CD4-positive, alpha-beta T cell (primary cell): ENCODE measurements around the gene BIK. TPM values are rescaled to one million over a fixed set of nuclear protein-coding genes. Genes with fewer than 3 reads are reported as not detected.
A peak's percentile ranks its signal among the peaks of the same experiment; 100 is the strongest.

Experiments
- ATAC-seq: fragments of 200-7000 bp; cut with Tn5 transposase; one replicate; pipeline ENCODE4 v1.10.0; 2022; ENCODE audit warnings: mild to moderate bottlenecking; ENCODE audit not compliant: poor library complexity
- CTCF ChIA-PET: fragments of 350-600 bp; sonication (Branson Sonifier 250); formaldehyde crosslinking; loops from one replicate; lab custom pipeline; 2021; ENCODE audit warnings: antibody characterized with exemption, inconsistent platforms; lab: Charles Lee
- POLR2A ChIA-PET: fragments of 350-600 bp; sonication (Branson Sonifier 250); formaldehyde crosslinking; loops from one replicate; lab custom pipeline; 2021; ENCODE audit warnings: antibody characterized with exemption, inconsistent platforms; lab: Charles Lee
- DNase-seq, 14 experiments: peaks; one replicate each; pipeline ENCODE4 v3.0.0-alpha.2; 2013 to 2020; ENCODE audit warnings: mixed read lengths in 2 of 14
- H3K27ac ChIP-seq, 2 donors: one replicate each; pipeline versions ENCODE4 v1.5.1 to v1.7.0; 2013; ENCODE audit warnings: low read length in 2 of 2, low read depth in 1 of 2, mild to moderate bottlenecking in 1 of 2
- H3K27me3 ChIP-seq, 2 experiments: 1 replicate in 1 of 2; 2 replicates in 1 of 2; pipeline versions ENCODE4 v1.6.1 to v1.7.0; 2013; ENCODE audit warnings: low read length in 2 of 2, control low read depth in 1 of 2, mild to moderate bottlenecking in 1 of 2, moderate library complexity in 1 of 2; ENCODE audit not compliant: insufficient read depth in 2 of 2, control insufficient read depth in 1 of 2
- H3K36me3 ChIP-seq: one replicate; pipeline ENCODE4 v1.6.1; 2013; ENCODE audit warnings: low read length, control low read depth; ENCODE audit not compliant: insufficient read depth
- H3K4me1 ChIP-seq: one replicate; pipeline ENCODE4 v1.6.1; 2013; ENCODE audit warnings: low read length, control low read depth; ENCODE audit not compliant: insufficient read depth
- H3K4me3 ChIP-seq: one replicate; pipeline ENCODE4 v1.5.1; 2013; ENCODE audit warnings: mild to moderate bottlenecking, low read length, moderate library complexity
- H3K9me3 ChIP-seq, 2 experiments: 1 replicate in 1 of 2; 2 replicates in 1 of 2; pipeline versions ENCODE4 v1.6.1 to v1.7.0; 2013; ENCODE audit warnings: low read length in 2 of 2, mild to moderate bottlenecking in 2 of 2, control low read depth in 1 of 2, moderate library complexity in 1 of 2; ENCODE audit not compliant: control insufficient read depth in 1 of 2, insufficient read depth in 1 of 2
- H3K27ac Mint-ChIP-seq: one replicate; pipeline ENCODE4 v1.8.0; 2020; ENCODE audit warnings: mixed read lengths
- H3K27me3 Mint-ChIP-seq: one replicate; pipeline ENCODE4 v1.8.0; 2021; ENCODE audit warnings: mixed read lengths
- H3K36me3 Mint-ChIP-seq: one replicate; pipeline ENCODE4 v1.8.0; 2021; ENCODE audit warnings: low read depth, mixed read lengths
- H3K4me1 Mint-ChIP-seq: one replicate; pipeline ENCODE4 v1.8.0; 2021; ENCODE audit warnings: low read depth, mixed read lengths
- H3K4me3 Mint-ChIP-seq: one replicate; pipeline ENCODE4 v1.8.0; 2020; ENCODE audit warnings: mild to moderate bottlenecking, mixed read lengths
- H3K9me3 Mint-ChIP-seq: one replicate; pipeline ENCODE4 v1.8.0; 2020; ENCODE audit warnings: mixed read lengths
- CTCF ChIP-seq: fragments of 200-600 bp; IDR thresholded peaks from one replicate; pipeline ENCODE4 v1.8.0; 2022; ENCODE audit warnings: antibody characterized with exemption, mild to moderate bottlenecking
- intact Hi-C, 2 experiments: fragments of 100-400 bp; cut with DNase I in 1 of 2; cut with micrococcal nuclease in 1 of 2; formaldehyde crosslinking; loops; one replicate each; pipeline versions ENCODE4 v1.15.1 to v1.9.0; 2023 to 2025; cut with DNase I, micrococcal nuclease
- polyA plus RNA-seq, 2 donors: library from polyadenylated mRNA; unstranded; fragments of 120-200 nt; gene quantifications; one replicate each; pipeline ENCODE4 v1.2.1, GENCODE V29; 2013
- total RNA-seq, 174 experiments: library from RNA in 2 of 174; stranded (reverse) in 2 of 174; gene quantifications; one replicate each; pipeline ENCODE4 v1.2.3 and lab custom pipeline; 2021 to 2026

BIK gene
- total RNA-seq = 1 to 10 TPM; 1.6 to 2.1 TPM
- polyA plus RNA-seq (2013, experiment 1 of 2) = 3.1 TPM
- 2.7 TPM for polyA plus RNA-seq (2013, experiment 2 of 2)
- 0.49 to 7.2 (median 2.1) reads per million in 172 experiments for total RNA-seq (lab: John Stamatoyannopoulos, UW)

- H3K4me3 Mint-ChIP-seq = peak within 1 kb of the TSS; percentile 87
- H3K4me1 Mint-ChIP-seq = peaks cover 9% of the 10 kb centered on the region
- CTCF ChIA-PET = interaction anchor here (1.3 kb wide), 1 partner anchor 20 kb away, joined by 3 read pairs; no protein-coding TSS in a partner anchor
- peak; percentile 48 for ATAC-seq
- no peaks in the 10 kb centered on the region for H3K27me3 ChIP-seq
- POLR2A ChIA-PET = interaction anchor here (0.9 to 1.3 kb wide), 3 partner anchors 26 to 95 kb away, joined by 3 to 6 read pairs (median 6); partner anchors contain the start of genes PACSIN2 and TTLL12
- H3K27me3 Mint-ChIP-seq = no peaks in the 10 kb centered on the region
- intact Hi-C loops = loop anchor here (2.0 to 5.0 kb wide), 2 partner anchors 76 to 77 kb away; partner anchors contain the start of gene TTLL12 (in 2 of the 2)
- peak; percentile 26 for TF ChIP-seq CTCF
- no peak within 1 kb of the TSS for H3K27ac ChIP-seq
- no peaks in the 10 kb centered on the region for H3K9me3 Mint-ChIP-seq
- no peaks in the 10 kb centered on the region for H3K9me3 ChIP-seq
- peak within 1 kb of the TSS; percentile 51 for H3K27ac Mint-ChIP-seq
- H3K4me3 ChIP-seq = peak within 1 kb of the TSS; percentile 58
- peak in 13 of 14 experiments; percentile 23 to 72 (median 32) for DNase-seq
- no peaks in the 10 kb centered on the region for H3K36me3 Mint-ChIP-seq
- H3K4me1 ChIP-seq = peaks cover 14% of the 10 kb centered on the region
- no peaks in the 10 kb centered on the region for H3K36me3 ChIP-seq
Observed at GRCh38 chr22:43110444-43110926, at the start of gene BIK. TSS of gene BIK (plus strand) at chr22:43110750. CDS start at chr22:43124023, 13,273 bp downstream.

GRCh38 chr22:43066134-43066533 is 44.4 kb upstream of the BIK start:
- intact Hi-C loops = no loop called here
- Mint-ChIP-seq H3K27me3 (no peaks in the 10 kb centered on the region), H3K4me3 (no peak overlapping the region), H3K27ac (no peak overlapping the region), H3K4me1 (no peaks in the 10 kb centered on the region), H3K9me3 (no peaks in the 10 kb centered on the region), H3K36me3 (peaks cover 42% of the 10 kb centered on the region)
- H3K36me3 ChIP-seq = peaks cover 40% of the 10 kb centered on the region
- no peaks in the 10 kb centered on the region for H3K4me1 ChIP-seq
- no peak for DNase-seq
- POLR2A ChIA-PET = no interaction called here
- ATAC-seq = no peak
- no peak overlapping the region for H3K27ac ChIP-seq
- H3K4me3 ChIP-seq = no peak overlapping the region
- TF ChIP-seq CTCF = no peak
- CTCF ChIA-PET = no interaction called here
- no peaks in the 10 kb centered on the region for H3K27me3 ChIP-seq
- H3K9me3 ChIP-seq = no peaks in the 10 kb centered on the region

- CTCF ChIA-PET = no interaction called here
- Histone ChIP-seq H3K4me1 (no peaks in the 10 kb centered on the region), H3K4me3 (no peak overlapping the region), H3K27ac (no peak overlapping the region), H3K27me3 (no peaks in the 10 kb centered on the region), H3K36me3 (peaks cover 32% of the 10 kb centered on the region), H3K9me3 (no peaks in the 10 kb centered on the region)
- intact Hi-C loops = no loop called here
- H3K36me3 Mint-ChIP-seq = peaks cover 35% of the 10 kb centered on the region
- no peaks in the 10 kb centered on the region for H3K27me3 Mint-ChIP-seq
- H3K9me3 Mint-ChIP-seq = no peaks in the 10 kb centered on the region
- no peaks in the 10 kb centered on the region for H3K4me1 Mint-ChIP-seq
- H3K4me3 Mint-ChIP-seq = no peak overlapping the region
- no peak for TF ChIP-seq CTCF
- POLR2A ChIA-PET = no interaction called here
- ATAC-seq = no peak
- H3K27ac Mint-ChIP-seq = no peak overlapping the region
- DNase-seq = no peak
Observed at GRCh38 chr22:43066844-43067385, 43.6 kb upstream of the BIK start.
